GM06990 (cell line): Measurements from ENCODE around the gene SVIL.
"Not testable (repeated sequence)": the region's sequence is repeated elsewhere in the genome, so short reads cannot be mapped to it uniquely, and the experiment has no call there.

Experiments used
- DNase-seq: peaks from one replicate; pipeline ENCODE4 v3.0.0-alpha.2; 2011; ENCODE audit not compliant: insufficient read length; ENCODE audit errors: extremely low read depth
- H3K27me3 ChIP-seq: replicated peaks from 2 replicates; pipeline ENCODE4 v1.6.0; 2011; ENCODE audit warnings: low read length; ENCODE audit not compliant: control insufficient read depth, insufficient read depth
- H3K36me3 ChIP-seq: 2 replicates; pipeline ENCODE4 v1.5.1; 2011; ENCODE audit warnings: low read length; ENCODE audit not compliant: control insufficient read depth, insufficient read depth
- H3K4me3 ChIP-seq: replicated peaks from 2 replicates; pipeline ENCODE4 v1.5.1; 2011; ENCODE audit warnings: low read depth, mild to moderate bottlenecking, control low read depth, low read length
- CTCF ChIP-seq: IDR thresholded peaks from 2 replicates; pipeline ENCODE4 v1.5.1; 2011; ENCODE audit warnings: low read length, control low read depth, mild to moderate bottlenecking, inconsistent platforms; ENCODE audit not compliant: insufficient read depth, poor library complexity, severe bottlenecking

The SVIL gene

DNA sequence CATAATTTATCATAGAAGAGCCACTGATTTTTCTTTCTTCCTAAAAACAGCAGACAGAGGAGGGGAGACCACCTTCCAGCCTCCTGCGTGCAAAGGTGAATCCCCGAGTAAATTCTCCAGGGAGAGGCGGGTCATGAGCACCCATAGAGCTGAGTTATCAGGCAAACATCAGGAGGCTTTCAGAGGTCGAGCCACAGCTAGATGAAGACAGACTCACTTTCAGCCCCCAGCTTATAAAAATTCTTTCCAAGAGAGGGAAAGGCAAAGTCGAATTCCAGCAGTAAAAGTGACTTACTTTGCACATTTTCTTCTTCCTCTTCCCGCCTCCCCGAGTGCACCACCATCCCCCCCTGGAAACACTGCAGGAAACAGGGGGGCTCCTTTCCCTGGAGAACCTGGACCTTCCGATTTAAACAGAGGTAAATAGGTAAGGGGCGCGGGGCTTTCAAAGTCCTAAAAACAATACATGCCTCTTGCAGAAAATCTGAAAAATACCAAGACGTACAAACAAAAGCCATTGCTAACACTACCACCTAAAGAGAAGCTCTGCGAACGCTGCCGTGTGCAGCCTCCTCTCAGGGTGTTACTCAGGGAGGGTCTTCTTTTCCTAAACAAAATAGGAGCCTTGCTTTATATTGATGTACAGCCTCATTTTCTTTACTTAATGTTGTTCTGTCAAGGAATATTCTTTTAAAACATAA, 163.8 kb downstream of the SVIL start:
- no peak for TF ChIP-seq CTCF
- Histone ChIP-seq H3K4me3 (no peak overlapping the region), H3K27me3 (no peaks in the 10 kb centered on the region), H3K36me3 (peaks cover 2% of the 10 kb centered on the region; the same call in 1 of the 2 replicates)
- DNase-seq = no peak

- Histone ChIP-seq H3K4me3 (no peak overlapping the region), H3K27me3 (no peaks in the 10 kb centered on the region), H3K36me3 (peaks cover 2% of the 10 kb centered on the region; the same call in 1 of the 2 replicates)
- peak; percentile 52 for TF ChIP-seq CTCF
- DNase-seq = no peak
These were observed 164.4 kb downstream of the SVIL start for GRCh38 chr10:29470355-29470705.

GRCh38 chr10:29469481-29470354, 165.1 kb downstream of the SVIL start:
- Histone ChIP-seq H3K36me3 (peaks cover 2% of the 10 kb centered on the region; the same call in 1 of the 2 replicates), H3K4me3 (no peak overlapping the region), H3K27me3 (no peaks in the 10 kb centered on the region)
- TF ChIP-seq CTCF = no peak
- no peak for DNase-seq

DNA sequence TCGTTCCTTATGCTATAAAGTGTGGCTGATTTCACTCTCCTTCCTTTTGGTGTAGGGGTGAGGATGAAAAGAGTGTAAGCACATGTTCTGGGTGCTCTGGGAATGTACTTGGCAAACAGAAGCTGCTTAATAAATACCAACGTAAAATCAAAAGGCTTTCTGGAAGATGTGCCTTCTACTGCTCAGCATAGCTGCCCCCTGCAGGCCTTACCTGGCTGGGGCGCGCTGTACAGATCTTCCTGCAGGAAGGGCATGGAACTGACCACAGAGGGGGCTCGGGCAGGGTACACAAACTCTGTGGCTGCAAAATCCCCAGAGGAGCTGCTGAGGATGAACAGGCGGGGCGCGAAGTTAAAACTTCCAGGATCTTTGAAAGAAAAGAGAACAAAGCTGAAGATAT, 169.4 kb downstream of the SVIL start:
- Histone ChIP-seq H3K4me3 (no peak overlapping the region), H3K36me3 (peaks cover 2% of the 10 kb centered on the region; the same call in 1 of the 2 replicates), H3K27me3 (no peaks in the 10 kb centered on the region)
- DNase-seq = no peak
- peak; percentile 26 for TF ChIP-seq CTCF

DNA sequence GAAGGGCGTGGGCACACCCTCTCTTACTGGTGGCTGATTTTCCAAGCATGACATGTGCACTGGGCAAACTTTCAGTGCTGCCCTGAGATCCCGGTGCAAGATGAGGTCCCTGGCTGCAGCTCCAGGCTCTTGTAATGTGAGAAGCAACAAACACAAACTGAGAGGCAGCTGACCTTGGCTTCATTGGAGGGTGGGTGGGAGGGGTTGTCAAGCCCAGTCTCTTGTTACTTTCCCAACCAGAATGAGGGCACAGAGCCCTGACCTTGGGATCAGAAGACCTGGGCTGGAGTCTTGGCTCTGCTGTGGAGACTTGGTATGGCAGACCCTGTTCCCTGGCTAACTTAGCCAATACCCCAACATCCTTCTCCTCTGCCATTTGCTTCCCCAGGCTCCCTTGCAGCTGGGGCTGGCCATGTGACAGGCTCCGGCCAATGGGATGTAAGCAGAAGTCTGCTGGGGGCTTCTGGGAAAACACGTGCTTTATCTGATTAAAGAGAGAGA, 170.1 kb downstream of the SVIL start:
- not testable (repeated sequence) for H3K27me3 ChIP-seq, H3K4me3 ChIP-seq, DNase-seq, H3K36me3 ChIP-seq

GRCh38 chr10:29461042-29461441, 173.7 kb downstream of the SVIL start:
- Histone ChIP-seq H3K27me3 (no peaks in the 10 kb centered on the region), H3K36me3 (no peaks in the 10 kb centered on the region), H3K4me3 (no peak overlapping the region)
- no peak for DNase-seq
- TF ChIP-seq CTCF = no peak

DNA sequence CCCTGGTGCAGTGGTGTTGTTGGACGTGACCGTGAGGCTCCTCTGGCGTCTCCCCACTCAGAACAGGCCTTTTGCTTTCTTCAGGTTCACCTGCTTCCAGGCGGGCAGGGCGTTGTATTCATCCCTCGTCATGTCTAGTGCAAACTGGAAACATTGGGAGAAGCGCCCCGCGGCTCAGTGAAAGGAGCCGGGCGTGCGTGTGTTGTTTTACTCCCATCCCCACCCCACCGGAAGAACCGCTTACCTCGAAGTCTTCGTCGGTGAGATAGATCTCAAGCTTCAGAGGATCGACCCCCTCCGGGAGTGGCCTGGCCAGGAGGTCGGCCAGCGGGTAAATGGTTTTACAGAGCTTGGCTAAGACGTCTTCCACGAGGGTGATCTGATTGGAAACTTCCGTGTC, 176.6 kb downstream of the SVIL start:
- not testable (repeated sequence) for H3K36me3 ChIP-seq, H3K4me3 ChIP-seq, H3K27me3 ChIP-seq, DNase-seq
